Activated naive CD8-positive, alpha-beta T cell treated with anti-CD3 and anti-CD28 coated beads for 36 hours (primary cell): ENCODE measurements around the gene MAN1B1. TPM values are rescaled to one million over a fixed set of nuclear protein-coding genes. Genes with fewer than 3 reads are reported as not detected.
"Not testable (repeated sequence)": the region's sequence is repeated elsewhere in the genome, so short reads cannot be mapped to it uniquely, and the experiment has no call there.

Source experiments
- DNase-seq: peaks from one replicate; pipeline ENCODE4 v3.0.0; 2021
- H3K27ac Mint-ChIP-seq: one replicate; pipeline ENCODE4 v1.8.0; 2022; ENCODE audit warnings: mild to moderate bottlenecking, moderate library complexity, mixed read lengths
- H3K27me3 Mint-ChIP-seq: one replicate; pipeline ENCODE4 v1.8.0; 2022; ENCODE audit warnings: mild to moderate bottlenecking, mixed read lengths
- H3K36me3 Mint-ChIP-seq: one replicate; pipeline ENCODE4 v1.8.0; 2021; ENCODE audit warnings: mild to moderate bottlenecking, mixed read lengths
- H3K4me1 Mint-ChIP-seq: one replicate; pipeline ENCODE4 v1.8.0; 2021; ENCODE audit warnings: mixed read lengths
- H3K4me3 Mint-ChIP-seq: one replicate; pipeline ENCODE4 v1.8.0; 2022; ENCODE audit warnings: mild to moderate bottlenecking, moderate library complexity, mixed read lengths
- H3K9me3 Mint-ChIP-seq: one replicate; pipeline ENCODE4 v1.8.0; 2022; ENCODE audit warnings: mixed read lengths
- total RNA-seq, 2 experiments: library from RNA; stranded (reverse); gene quantifications; one replicate each; pipeline ENCODE4 v1.2.3, GENCODE V29; 2021

MAN1B1 gene
- total RNA-seq, 2 experiments from 2014 or later: 24.7 to 25.1 TPM

DNA sequence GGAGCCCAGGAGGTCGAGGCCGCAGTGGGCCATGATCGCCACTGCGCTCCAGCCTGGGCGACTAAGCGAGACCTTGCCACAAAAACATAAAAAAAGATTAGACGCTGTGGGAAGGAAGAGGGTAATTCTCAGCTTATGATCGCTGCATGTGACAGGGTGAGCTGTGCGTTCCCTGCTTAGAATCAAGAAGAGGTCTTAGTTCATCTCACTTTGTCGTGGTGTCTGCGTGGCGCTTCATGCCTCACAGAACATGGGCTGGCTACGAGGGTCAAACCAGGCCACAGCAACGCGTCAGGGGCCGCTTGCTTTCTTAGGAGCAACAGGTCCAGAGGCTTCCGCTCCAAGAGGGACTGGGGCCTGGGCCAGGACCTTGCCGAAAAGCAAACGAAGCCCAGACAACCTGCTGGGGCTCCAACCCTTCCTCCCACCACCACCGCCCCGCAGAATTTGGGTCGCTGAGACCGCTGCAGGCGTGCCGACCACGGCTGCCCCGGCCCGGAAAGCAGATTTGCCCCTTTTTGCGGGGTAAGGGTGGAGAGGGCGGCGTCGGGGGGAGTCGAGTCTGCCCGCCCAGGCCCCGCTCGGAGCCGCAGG, 42.2 kb downstream of the MAN1B1 start:
- DNase-seq: no peak
- Mint-ChIP-seq H3K36me3 (peaks cover 9% of the 10 kb centered on the region), H3K27me3 (peaks cover 21% of the 10 kb centered on the region), H3K4me1 (peaks cover 21% of the 10 kb centered on the region), H3K27ac (peak overlapping the region; percentile 92), H3K4me3 (peak overlapping the region; percentile 96), H3K9me3 (no peaks in the 10 kb centered on the region)

DNA sequence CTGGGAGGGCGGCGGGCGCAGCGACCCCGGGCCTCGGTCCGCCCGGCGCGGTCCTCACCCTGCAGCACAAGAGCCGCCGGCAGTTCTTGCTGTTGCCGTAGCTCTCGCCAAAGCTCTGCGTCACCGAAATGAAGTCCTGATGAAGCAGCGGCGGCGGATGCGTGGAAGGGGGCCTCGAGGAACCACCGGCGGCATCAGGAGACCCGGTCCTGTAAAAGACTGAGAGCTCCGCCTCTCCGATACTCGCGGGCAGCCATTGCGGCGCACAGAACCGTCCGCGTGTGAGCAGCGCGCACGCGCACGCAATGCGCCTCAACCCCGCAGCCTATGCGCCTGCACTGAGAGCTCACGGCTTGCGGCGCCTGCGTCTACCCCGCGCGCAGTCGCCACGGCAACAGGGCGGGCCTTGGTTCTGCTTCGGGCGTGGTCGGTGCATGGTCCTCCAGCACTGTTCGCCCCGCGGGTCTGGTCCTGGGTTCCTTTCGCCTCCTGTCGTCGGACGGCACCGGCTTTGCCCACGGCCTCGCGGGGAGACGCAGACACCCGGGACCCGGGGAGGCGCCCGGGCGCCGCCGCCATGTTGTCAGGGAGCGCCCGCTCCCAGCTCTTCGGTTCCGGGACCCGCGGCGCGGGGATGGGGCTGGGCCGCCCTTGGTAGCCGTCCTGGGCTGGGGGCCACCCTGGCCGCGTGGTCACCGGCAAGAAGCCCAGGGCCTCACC, 42.8 kb downstream of the MAN1B1 start:
- peak; percentile 92 for DNase-seq
- peaks cover 21% of the 10 kb centered on the region for H3K4me1 Mint-ChIP-seq
- peak overlapping the region; percentile 66 for H3K27ac Mint-ChIP-seq
- H3K4me3 Mint-ChIP-seq: peak overlapping the region; percentile 96
- peaks cover 28% of the 10 kb centered on the region for H3K27me3 Mint-ChIP-seq
- no peaks in the 10 kb centered on the region for H3K9me3 Mint-ChIP-seq
- peaks cover 9% of the 10 kb centered on the region for H3K36me3 Mint-ChIP-seq

DNA sequence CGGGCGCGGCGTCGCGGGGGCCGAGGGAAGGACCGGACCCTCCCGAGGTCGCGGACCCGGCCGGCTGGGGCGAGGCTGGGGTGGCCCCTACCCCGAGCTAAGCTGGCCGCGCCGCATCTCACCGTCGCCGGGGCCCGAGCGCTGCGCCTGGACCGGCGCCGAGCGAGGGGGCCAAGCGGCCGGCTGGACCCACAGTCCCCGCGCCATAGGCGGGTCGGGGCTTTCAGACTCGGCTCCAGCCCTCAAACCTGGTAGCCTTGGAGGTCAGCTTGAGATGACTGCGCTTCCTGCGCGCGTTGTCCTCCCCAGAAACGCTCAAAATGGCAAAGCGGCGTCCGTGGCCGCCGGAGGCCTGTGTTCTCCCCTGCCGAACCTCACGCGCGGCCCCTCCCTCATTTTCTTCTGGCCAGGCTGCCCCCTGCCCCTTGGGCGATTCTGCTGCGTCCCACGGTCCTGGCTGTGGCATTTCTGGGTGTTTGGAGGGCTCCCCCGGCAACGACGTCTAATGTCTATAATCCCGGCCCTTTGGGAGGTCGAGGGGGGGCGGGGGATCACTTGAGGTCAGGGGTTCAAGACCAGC, 43.5 kb downstream of the MAN1B1 start:
- DNase-seq: no peak
- H3K27ac Mint-ChIP-seq: peak overlapping the region; percentile 63

DNA sequence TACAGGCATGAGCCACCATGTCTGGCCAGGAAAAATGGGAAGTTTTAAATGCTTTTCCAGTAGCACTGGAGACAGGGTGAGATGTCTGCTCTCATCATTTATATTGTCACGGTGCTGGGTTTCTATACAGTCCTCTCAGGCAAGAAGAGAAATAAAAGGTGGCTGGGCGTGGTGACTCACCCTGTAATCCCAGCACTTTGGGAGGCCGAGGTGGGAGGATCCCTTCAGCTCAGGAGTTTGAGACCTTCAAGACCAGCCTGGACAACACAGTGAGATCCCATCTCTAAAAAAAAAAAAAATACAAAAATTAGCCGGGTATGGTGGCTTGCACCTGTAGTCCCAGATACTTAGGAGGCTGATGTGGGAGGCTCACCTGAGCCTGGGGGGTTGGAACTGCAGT, 47.4 kb downstream of the MAN1B1 start:
- Mint-ChIP-seq H3K4me3 (no peak overlapping the region), H3K27ac (no peak overlapping the region), H3K27me3 (peaks cover 58% of the 10 kb centered on the region), H3K4me1 (peaks cover 2% of the 10 kb centered on the region), H3K36me3 (no peaks in the 10 kb centered on the region), H3K9me3 (no peaks in the 10 kb centered on the region)
- no peak for DNase-seq

More for the DNA sequence above, 43.5 kb downstream of the MAN1B1 start:
- H3K4me3 Mint-ChIP-seq: peak overlapping the region; percentile 77
- H3K36me3 Mint-ChIP-seq: peaks cover 9% of the 10 kb centered on the region
- peaks cover 21% of the 10 kb centered on the region for H3K4me1 Mint-ChIP-seq
- H3K27me3 Mint-ChIP-seq: peaks cover 31% of the 10 kb centered on the region
- no peaks in the 10 kb centered on the region for H3K9me3 Mint-ChIP-seq

DNA sequence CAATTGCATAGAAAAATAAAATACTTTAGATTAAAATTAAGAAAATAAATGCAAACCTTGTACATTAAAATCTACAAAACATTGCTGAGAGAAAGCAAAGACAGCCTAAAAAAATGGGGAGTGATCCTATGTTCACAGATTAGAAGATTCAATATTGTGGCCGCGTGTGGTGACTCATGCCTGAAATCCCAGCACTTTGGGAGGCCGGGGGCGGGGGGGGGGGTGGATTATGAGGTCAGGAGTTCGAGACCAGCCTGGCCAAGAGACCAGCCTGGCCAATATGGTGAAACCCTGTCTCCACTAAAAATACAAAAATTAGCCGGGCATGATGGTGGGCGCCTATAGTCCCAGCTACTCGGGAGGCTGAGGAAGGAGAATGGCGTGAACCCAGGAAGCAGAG, 48.4 kb downstream of the MAN1B1 start:
- H3K36me3 Mint-ChIP-seq, H3K27ac Mint-ChIP-seq, DNase-seq, H3K4me1 Mint-ChIP-seq, H3K9me3 Mint-ChIP-seq, H3K4me3 Mint-ChIP-seq: not testable (repeated sequence)
- H3K27me3 Mint-ChIP-seq: peaks cover 67% of the 10 kb centered on the region

DNA sequence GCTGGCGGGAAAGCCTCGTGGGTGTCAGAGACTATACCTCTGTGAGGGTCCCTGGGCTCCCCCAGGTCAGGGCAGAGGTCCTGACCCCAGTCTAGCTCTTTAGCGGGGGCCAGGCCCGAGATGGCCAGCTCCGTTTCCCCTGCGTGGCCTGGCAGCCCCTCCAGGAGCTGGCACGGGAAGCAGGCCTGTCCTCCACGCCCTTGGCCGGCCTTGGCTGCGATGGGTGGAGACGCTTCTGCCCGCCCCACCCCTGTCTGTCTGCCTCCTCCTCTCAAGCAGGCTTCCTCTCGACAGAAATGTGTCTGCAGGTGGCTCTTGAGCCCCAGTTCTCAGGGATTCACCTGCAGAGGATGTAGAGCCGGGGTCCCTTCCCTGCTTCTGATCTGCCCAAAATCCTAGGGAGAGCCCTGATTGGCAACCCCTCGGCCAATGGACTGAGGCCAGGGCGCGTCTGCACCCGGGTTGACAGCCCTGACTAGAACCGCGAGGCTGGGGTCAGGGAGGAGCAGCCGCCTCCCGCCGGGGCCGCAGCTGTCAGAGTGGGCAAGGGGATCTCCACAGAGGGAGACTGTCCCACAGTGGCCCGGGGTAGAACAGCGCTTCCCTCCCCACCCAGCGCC, 49.6 kb downstream of the MAN1B1 start:
- no peak overlapping the region for H3K4me3 Mint-ChIP-seq

DNA sequence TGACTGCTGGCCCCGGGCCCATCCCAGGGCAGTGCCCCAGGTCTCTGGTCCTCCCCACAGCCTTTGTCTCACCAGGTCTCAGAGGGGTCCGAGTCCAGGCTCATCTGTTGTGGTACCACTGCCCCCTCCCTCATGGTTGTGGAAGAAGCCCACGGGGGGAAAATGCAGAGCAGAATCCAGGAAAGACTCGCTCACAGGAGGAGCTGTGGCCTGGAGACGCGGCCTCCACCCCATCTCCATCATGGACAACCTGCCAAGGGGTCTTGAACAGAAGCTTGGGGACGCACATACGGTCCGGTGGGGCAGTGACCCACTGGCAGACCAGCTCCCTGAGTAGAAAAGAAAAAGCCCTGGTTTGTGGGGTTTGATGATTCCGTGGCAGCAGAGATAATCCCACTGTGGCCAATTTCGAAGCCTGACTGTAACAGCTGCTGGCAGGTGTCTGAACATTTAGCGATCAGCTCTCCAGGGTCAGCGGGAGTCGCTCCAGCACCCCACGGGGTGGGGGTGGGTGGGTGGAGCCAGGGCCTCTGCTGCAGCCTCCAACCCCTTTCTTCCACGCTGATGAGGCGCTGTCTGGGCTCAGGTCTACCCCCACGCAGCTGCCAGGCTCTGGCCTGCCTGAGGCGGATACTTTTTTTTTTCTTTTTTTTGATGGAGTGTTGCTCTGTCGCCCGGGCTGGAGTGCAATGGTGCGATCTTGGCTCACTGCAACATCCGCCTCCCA, 50.3 kb downstream of the MAN1B1 start:
- Mint-ChIP-seq H3K27ac (no peak overlapping the region), H3K4me3 (no peak overlapping the region), H3K36me3 (no peaks in the 10 kb centered on the region), H3K4me1 (peaks cover 2% of the 10 kb centered on the region), H3K27me3 (peaks cover 75% of the 10 kb centered on the region), H3K9me3 (no peaks in the 10 kb centered on the region)
- no peak for DNase-seq

More for the DNA sequence above, 49.6 kb downstream of the MAN1B1 start:
- no peaks in the 10 kb centered on the region for H3K36me3 Mint-ChIP-seq
- H3K27ac Mint-ChIP-seq: no peak overlapping the region
- H3K27me3 Mint-ChIP-seq: peaks cover 73% of the 10 kb centered on the region
- peaks cover 2% of the 10 kb centered on the region for H3K4me1 Mint-ChIP-seq
- no peaks in the 10 kb centered on the region for H3K9me3 Mint-ChIP-seq
- DNase-seq: no peak

DNA sequence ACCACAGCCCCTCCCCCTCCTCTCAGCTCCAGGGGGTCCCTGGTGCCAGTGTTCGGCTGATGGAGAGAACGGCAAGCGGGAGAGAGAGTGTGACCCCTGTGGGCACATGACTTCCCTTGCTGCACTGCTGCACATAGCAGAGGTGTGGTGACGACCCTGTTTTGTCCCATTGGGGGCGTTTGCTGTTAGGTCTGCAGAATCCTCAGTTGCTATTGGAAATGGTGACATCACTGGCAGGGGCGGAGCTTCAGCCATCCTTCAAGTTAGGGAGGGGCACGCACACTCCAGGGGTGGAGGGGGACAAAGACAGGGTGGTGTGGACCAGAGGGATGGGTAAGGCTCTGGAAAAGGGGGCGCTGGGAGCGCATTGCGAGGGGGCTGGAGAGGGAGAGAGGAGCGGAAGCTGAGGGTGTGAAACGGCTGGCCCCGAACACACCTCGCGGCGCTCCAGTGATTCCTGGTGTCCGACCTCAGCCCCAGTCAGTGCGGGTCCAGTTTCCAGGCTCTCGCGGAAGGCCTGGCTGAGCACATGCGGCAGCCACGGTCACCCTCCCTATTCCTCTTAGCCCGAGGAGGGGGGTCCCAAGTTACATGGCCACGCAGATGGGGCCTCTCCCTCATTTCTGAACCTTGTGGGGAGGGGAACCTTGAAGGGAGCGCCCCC, 51.4 kb downstream of the MAN1B1 start:
- Mint-ChIP-seq H3K36me3 (no peaks in the 10 kb centered on the region), H3K4me3 (no peak overlapping the region), H3K27me3 (peaks cover 74% of the 10 kb centered on the region), H3K9me3 (no peaks in the 10 kb centered on the region), H3K4me1 (peaks cover 2% of the 10 kb centered on the region), H3K27ac (no peak overlapping the region)
- no peak for DNase-seq

DNA sequence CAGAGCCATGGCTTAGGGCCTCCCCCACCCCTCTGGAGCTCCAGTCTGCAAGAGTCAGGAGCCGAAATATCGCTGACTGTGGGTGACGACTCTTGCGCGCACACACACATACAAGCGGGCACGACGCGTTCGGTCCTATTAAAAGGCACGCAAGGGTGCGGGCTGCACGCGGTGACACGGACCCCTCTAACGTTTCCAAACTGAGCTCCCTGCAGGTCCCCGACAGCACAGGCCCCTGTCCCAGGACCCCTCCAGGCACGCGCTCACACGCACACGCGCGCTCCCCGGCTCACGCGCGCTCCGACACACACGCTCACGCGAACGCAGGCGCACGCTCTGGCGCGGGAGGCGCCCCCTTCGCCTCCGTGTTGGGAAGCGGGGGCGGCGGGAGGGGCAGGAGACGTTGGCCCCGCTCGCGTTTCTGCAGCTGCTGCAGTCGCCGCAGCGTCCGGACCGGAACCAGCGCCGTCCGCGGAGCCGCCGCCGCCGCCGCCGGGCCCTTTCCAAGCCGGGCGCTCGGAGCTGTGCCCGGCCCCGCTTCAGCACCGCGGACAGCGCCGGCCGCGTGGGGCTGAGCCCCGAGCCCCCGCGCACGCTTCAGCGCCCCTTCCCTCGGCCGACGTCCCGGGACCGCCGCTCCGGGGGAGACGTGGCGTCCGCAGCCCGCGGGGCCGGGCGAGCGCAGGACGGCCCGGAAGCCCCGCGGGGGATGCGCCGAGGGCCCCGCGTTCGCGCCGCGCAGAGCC, 52.1 kb downstream of the MAN1B1 start, which contains the start of gene GRIN1:
TSS of gene GRIN1 (plus strand) at position 433 of the 746 bp plus-strand sequence. CDS start 333 bp downstream, outside the sequence.
- H3K4me3 Mint-ChIP-seq: no peak within 1 kb of the TSS
- H3K9me3 Mint-ChIP-seq: no peaks in the 10 kb centered on the region
- H3K36me3 Mint-ChIP-seq: no peaks in the 10 kb centered on the region
- H3K27ac Mint-ChIP-seq: no peak within 1 kb of the TSS
- peak; percentile 54 for DNase-seq
- peaks cover 2% of the 10 kb centered on the region for H3K4me1 Mint-ChIP-seq
- peaks cover 77% of the 10 kb centered on the region for H3K27me3 Mint-ChIP-seq

DNA sequence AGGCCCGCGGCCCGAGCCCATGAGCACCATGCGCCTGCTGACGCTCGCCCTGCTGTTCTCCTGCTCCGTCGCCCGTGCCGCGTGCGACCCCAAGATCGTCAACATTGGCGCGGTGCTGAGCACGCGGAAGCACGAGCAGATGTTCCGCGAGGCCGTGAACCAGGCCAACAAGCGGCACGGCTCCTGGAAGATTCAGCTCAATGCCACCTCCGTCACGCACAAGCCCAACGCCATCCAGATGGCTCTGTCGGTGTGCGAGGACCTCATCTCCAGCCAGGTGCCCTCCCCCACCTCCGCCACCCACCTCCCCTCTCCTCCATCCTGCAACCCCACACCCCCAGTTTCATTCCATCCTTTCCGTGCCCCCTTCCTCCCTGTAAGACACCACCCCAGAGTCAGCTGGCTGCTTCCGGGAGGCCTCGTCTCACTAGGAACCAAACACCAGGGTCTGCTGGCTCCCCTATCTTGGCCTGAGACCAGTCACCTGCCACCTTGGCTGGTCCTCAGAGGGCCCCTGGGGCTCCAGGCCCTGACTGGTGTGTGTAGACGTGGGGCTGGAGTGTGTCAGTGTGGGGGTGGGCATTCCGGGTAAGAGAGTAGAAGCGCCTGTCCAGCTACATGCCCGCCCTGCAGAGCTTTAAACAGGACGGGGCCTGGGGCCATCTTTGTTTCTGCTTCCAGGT, 52.8 kb downstream of the MAN1B1 start:
- Mint-ChIP-seq H3K27ac (no peak overlapping the region), H3K27me3 (peaks cover 78% of the 10 kb centered on the region), H3K9me3 (no peaks in the 10 kb centered on the region), H3K4me1 (peaks cover 2% of the 10 kb centered on the region), H3K36me3 (no peaks in the 10 kb centered on the region), H3K4me3 (no peak overlapping the region)
- no peak for DNase-seq

DNA sequence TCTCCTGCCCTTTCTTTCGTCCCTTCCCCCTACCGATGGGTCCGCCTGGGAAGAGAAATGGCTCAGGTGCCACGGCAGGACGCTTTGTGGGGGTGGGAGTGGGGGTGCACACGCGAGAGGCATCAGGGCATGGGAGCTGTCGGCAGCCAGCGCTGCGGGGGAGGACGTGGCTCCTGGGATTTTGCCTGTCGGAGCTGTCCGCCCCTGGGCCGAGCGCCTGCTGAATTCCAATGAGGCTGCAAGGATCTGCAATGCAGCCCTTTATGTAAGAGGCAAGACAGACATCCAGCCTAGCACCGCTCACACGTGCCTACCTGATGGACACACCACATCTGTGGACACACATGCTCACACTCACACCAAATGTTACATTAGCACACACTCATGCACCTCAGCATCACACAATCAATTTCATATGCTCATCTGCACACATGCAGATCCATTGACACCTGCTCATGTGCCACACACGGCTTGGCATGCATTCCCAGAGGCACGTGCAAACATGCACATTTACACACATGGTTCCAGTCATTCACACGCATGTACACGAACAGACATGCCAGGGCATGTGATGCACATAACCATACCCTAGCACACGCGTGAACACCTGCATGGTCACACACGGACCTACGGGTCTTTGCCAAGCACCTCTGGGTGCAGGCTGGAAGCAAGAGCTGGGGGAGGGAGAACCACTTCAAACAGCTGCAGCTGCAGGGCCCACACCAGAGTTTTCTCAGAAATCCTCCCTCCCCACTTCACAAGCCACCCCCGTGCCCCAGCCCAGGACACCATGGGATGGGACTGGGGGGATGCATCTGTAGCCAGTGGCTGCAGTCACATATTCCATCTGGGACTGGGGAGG, 53.6 kb downstream of the MAN1B1 start:
- H3K4me3 Mint-ChIP-seq: no peak overlapping the region
- peaks cover 75% of the 10 kb centered on the region for H3K27me3 Mint-ChIP-seq
- H3K4me1 Mint-ChIP-seq: peaks cover 2% of the 10 kb centered on the region

DNA sequence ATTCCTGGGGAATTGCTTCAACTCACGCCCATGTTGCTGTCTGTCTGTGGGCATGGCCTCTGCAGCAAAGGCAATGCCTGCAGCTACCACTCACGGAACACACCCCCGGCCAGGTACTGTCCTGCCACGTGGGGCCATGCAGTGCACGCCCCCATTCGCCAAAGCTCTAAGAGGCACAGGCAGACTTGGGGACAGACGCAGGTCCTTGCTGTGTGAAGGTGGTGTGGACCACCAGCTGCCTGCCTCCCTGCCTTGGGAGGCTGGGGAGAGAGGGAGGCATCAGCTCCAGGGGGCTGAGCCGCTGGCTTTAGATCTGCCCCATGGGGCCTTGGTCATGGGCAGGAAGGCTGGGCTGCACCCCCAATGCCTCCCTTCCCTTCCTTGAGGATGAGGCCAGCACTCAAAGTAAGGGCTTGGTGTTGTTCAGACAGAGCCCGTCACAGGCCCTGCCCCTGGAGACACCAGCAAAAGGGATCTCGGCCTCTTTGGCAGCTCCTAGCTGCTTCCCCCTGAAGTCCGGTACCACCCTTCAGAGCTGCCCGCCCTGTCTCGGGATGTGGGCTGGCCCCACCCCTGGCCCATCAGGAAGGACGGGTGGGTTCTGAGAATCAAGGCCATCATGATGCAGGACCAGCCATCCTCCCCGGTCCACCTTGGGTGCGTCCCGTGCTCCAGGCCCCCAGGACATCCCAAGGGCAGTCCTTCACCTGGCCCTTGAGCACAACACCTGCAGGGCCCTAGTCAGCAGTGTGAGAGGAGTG, 54.4 kb downstream of the MAN1B1 start:
- Mint-ChIP-seq H3K27ac (no peak overlapping the region), H3K9me3 (no peaks in the 10 kb centered on the region), H3K36me3 (no peaks in the 10 kb centered on the region), H3K4me1 (peaks cover 2% of the 10 kb centered on the region), H3K27me3 (peaks cover 69% of the 10 kb centered on the region), H3K4me3 (no peak overlapping the region)
- no peak for DNase-seq

More for the DNA sequence above, 53.6 kb downstream of the MAN1B1 start:
- Mint-ChIP-seq H3K36me3 (no peaks in the 10 kb centered on the region), H3K9me3 (no peaks in the 10 kb centered on the region), H3K27ac (no peak overlapping the region)
- no peak for DNase-seq
